B cell (primary cell): ENCODE measurements around the gene METTL9. TPM values are rescaled to one million over a fixed set of nuclear protein-coding genes. Genes with fewer than 3 reads are reported as not detected.

Experiments used
- ATAC-seq: fragments of 200-7000 bp; cut with Tn5 transposase; one replicate; pipeline ENCODE4 v1.10.0; 2021; ENCODE audit warnings: low read depth, mild to moderate bottlenecking, moderate number of reproducible peaks, moderate library complexity
- CTCF ChIA-PET: fragments of 350-600 bp; sonication (Branson Sonifier 250); formaldehyde crosslinking; loops from one replicate; lab custom pipeline; 2021; ENCODE audit warnings: antibody characterized with exemption, inconsistent platforms; lab: Charles Lee
- POLR2A ChIA-PET: fragments of 350-600 bp; sonication (Branson Sonifier 250); formaldehyde crosslinking; loops from one replicate; lab custom pipeline; 2021; ENCODE audit warnings: antibody characterized with exemption; lab: Charles Lee
- DNase-seq: peaks from one replicate; pipeline ENCODE4 v3.0.0; 2013
- H2AFZ ChIP-seq: 2 replicates; pipeline ENCODE4 v1.6.1; 2012; ENCODE audit warnings: mild to moderate bottlenecking, low read depth, low read length; ENCODE audit not compliant: insufficient read depth, poor library complexity, severe bottlenecking
- H3K27ac ChIP-seq, 2 donors: 1 replicate in 1 of 2; 2 replicates in 1 of 2; pipeline ENCODE4 v1.5.1; 2012 to 2013; ENCODE audit warnings: low read length in 2 of 2, mild to moderate bottlenecking in 2 of 2, moderate library complexity in 1 of 2
- H3K27me3 ChIP-seq, 4 experiments: fragments of 200-600 bp in 1 of 4; sonication (generic) in 1 of 4; replicated peaks in 1 of 4; 1 replicate in 2 of 4; 2 replicates in 2 of 4; pipeline versions ENCODE4 v1.6.1 to v1.7.0; 2013 to 2016; ENCODE audit warnings: low read length in 3 of 4, mild to moderate bottlenecking in 2 of 4, mixed read lengths in 1 of 4, moderate library complexity in 1 of 4; ENCODE audit not compliant: insufficient read depth in 4 of 4, control insufficient read depth in 3 of 4; ENCODE audit errors: control extremely low read depth in 1 of 4
- H3K36me3 ChIP-seq, 2 experiments: replicated peaks in 1 of 2; 1 replicate in 1 of 2; 2 replicates in 1 of 2; pipeline versions ENCODE4 v1.6.1 to v1.7.1; 2013; ENCODE audit warnings: low read length in 1 of 2; ENCODE audit not compliant: insufficient read depth in 2 of 2, control insufficient read depth in 1 of 2; ENCODE audit errors: control extremely low read depth in 1 of 2, extremely low read depth in 1 of 2
- H3K4me1 ChIP-seq, 2 donors: fragments of 200-600 bp in 1 of 2; sonication (generic) in 1 of 2; 1 replicate in 1 of 2; 2 replicates in 1 of 2; pipeline versions ENCODE4 v1.5.1 to v1.6.1; 2013 to 2017; ENCODE audit warnings: low read length in 2 of 2; ENCODE audit not compliant: control insufficient read depth in 2 of 2, insufficient read depth in 2 of 2
- H3K4me2 ChIP-seq: replicated peaks from 2 replicates; pipeline ENCODE3; 2012; ENCODE audit warnings: mild to moderate bottlenecking, low read depth, low read length; ENCODE audit not compliant: poor library complexity, severe bottlenecking
- H3K4me3 ChIP-seq, 5 experiments: fragments of 200-600 bp in 1 of 5; sonication (generic) in 1 of 5; 1 replicate in 3 of 5; 2 replicates in 2 of 5; pipeline versions ENCODE4 v1.5.1 to v1.7.0; 2011 to 2016; ENCODE audit warnings: low read length in 4 of 5, mild to moderate bottlenecking in 4 of 5, low read depth in 2 of 5, control low read depth in 1 of 5, moderate library complexity in 1 of 5; ENCODE audit not compliant: insufficient read depth in 1 of 5; ENCODE audit errors: control extremely low read depth in 1 of 5, extremely low read depth in 1 of 5
- H3K79me2 ChIP-seq: fragments of 200-600 bp; sonication (generic); one replicate; pipeline ENCODE4 v1.6.0; 2016; ENCODE audit warnings: low read length; ENCODE audit not compliant: control insufficient read depth, insufficient read depth
- H3K9ac ChIP-seq: fragments of 200-600 bp; sonication (generic); 2 replicates; pipeline ENCODE4 v1.6.1; 2017; ENCODE audit warnings: mild to moderate bottlenecking, low read length, moderate library complexity
- H3K9me3 ChIP-seq, 3 donors: one replicate each; pipeline versions ENCODE4 v1.6.1 to v1.7.1; 2013; ENCODE audit warnings: low read length in 2 of 3; ENCODE audit not compliant: control insufficient read depth in 2 of 3, insufficient read depth in 1 of 3; ENCODE audit errors: control extremely low read depth in 1 of 3
- H4K20me1 ChIP-seq: 2 replicates; pipeline ENCODE4 v1.6.0; 2012; ENCODE audit warnings: mild to moderate bottlenecking, low read length; ENCODE audit not compliant: insufficient read depth, control insufficient read depth, poor library complexity, severe bottlenecking
- H3K27ac Mint-ChIP-seq: one replicate; pipeline ENCODE4 v1.8.0; 2021; ENCODE audit warnings: mixed read lengths
- H3K27me3 Mint-ChIP-seq: one replicate; pipeline ENCODE4 v1.8.0; 2021; ENCODE audit warnings: mixed read lengths
- H3K4me1 Mint-ChIP-seq: one replicate; pipeline ENCODE4 v1.8.0; 2021; ENCODE audit warnings: mixed read lengths
- H3K4me3 Mint-ChIP-seq: one replicate; pipeline ENCODE4 v1.8.0; 2021; ENCODE audit warnings: mixed read lengths
- H3K9me3 Mint-ChIP-seq: one replicate; pipeline ENCODE4 v1.8.0; 2022; ENCODE audit warnings: mixed read lengths; ENCODE audit not compliant: insufficient read depth
- EZH2 ChIP-seq: IDR thresholded peaks from 2 replicates; pipeline ENCODE4 v1.6.1; 2012; ENCODE audit warnings: borderline replicate concordance, low read depth, mild to moderate bottlenecking, moderate library complexity, low read length; ENCODE audit not compliant: insufficient read depth, poor library complexity, severe bottlenecking
- WGBS: methylation state at CpG from one replicate; pipeline ENCODE4 v1.1.5; 2013; ENCODE audit warnings: missing lambda C conversion rate; ENCODE audit not compliant: insufficient coverage; 5-methylcytosine and 5-hydroxymethylcytosine counted together
- intact Hi-C: fragments of 100-400 bp; cut with micrococcal nuclease; formaldehyde crosslinking; loops from one replicate; pipeline ENCODE4 v1.10.0; 2022
- polyA plus RNA-seq: library from polyadenylated mRNA; depleted of rRNA; stranded (reverse); fragments of >200 nt; gene quantifications from 2 replicates; pipeline ENCODE4 v1.2.3, GENCODE V29; 2012
- total RNA-seq, 2 donors: library from RNA; stranded (reverse); fragments of 120-200 nt in 1 of 2; gene quantifications; 1 replicate in 1 of 2; 2 replicates in 1 of 2; pipeline versions ENCODE4 v1.2.3 to v1.2.4, GENCODE V29; 2013 to 2022
- TF ChIP-seq, protein P1 (sequence below): fragments of 200-600 bp; IDR thresholded peaks from one replicate; pipeline ENCODE4 v1.8.0; 2022; ENCODE audit warnings: antibody characterized with exemption, mild to moderate bottlenecking

Gene METTL9
- total and polyA plus RNA-seq, 2 donors (not counting 1 experiment from before 2014, with no cell fraction given) = 34.0 to 57.7 TPM

DNA sequence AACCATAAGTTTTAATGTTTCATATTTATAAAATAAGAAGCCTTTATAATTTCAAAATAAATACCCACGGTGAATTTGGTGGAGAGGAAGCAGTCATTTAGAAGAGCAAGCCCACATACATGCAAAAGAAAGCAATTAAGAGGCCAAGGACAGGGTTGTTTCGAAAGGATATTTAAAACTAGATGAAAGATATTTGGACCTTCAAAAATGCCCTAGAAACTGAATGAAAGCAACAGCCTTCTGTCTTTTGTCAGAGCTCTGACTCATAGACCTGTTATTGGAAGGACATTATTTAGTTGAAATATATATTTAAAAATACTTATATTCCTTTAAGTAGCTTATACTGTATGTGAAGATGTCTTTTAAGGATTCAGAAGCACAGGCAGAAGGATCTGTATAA lies 8.6 kb upstream of the METTL9 start:
- Mint-ChIP-seq H3K4me3 (no peak overlapping the region), H3K27ac (no peak overlapping the region), H3K4me1 (peaks cover 14% of the 10 kb centered on the region), H3K9me3 (no peaks in the 10 kb centered on the region), H3K27me3 (peaks cover 4% of the 10 kb centered on the region)
- DNase-seq = no peak
- Histone ChIP-seq H3K27ac (no peak overlapping the region), H3K36me3 (no peaks in the 10 kb centered on the region), H2AFZ (no peak overlapping the region), H3K4me2 (peak overlapping the region; percentile 39), H3K4me3 (no peak overlapping the region), H3K9me3 (no peaks in the 10 kb centered on the region), H3K27me3 (no peaks in the 10 kb centered on the region), H3K9ac (no peak overlapping the region), H3K4me1 (peaks cover 5 to 8% of the 10 kb centered on the region in 2 donors), H3K79me2 (no peaks in the 10 kb centered on the region), H4K20me1 (no peaks in the 10 kb centered on the region)
- ATAC-seq = no peak
- intact Hi-C loops = no loop called here
- CTCF ChIA-PET = interaction anchor here (1.9 to 3.1 kb wide), 2 partner anchors 10 to 51 kb away, joined by 4 to 15 read pairs; no protein-coding TSS in a partner anchor
- POLR2A ChIA-PET = no interaction called here
- TF ChIP-seq, protein P1, sequence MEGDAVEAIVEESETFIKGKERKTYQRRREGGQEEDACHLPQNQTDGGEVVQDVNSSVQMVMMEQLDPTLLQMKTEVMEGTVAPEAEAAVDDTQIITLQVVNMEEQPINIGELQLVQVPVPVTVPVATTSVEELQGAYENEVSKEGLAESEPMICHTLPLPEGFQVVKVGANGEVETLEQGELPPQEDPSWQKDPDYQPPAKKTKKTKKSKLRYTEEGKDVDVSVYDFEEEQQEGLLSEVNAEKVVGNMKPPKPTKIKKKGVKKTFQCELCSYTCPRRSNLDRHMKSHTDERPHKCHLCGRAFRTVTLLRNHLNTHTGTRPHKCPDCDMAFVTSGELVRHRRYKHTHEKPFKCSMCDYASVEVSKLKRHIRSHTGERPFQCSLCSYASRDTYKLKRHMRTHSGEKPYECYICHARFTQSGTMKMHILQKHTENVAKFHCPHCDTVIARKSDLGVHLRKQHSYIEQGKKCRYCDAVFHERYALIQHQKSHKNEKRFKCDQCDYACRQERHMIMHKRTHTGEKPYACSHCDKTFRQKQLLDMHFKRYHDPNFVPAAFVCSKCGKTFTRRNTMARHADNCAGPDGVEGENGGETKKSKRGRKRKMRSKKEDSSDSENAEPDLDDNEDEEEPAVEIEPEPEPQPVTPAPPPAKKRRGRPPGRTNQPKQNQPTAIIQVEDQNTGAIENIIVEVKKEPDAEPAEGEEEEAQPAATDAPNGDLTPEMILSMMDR = no peak
- TF ChIP-seq EZH2 = no peak
- WGBS = no CpG with 5 or more reads among the region's 2 CpGs

DNA sequence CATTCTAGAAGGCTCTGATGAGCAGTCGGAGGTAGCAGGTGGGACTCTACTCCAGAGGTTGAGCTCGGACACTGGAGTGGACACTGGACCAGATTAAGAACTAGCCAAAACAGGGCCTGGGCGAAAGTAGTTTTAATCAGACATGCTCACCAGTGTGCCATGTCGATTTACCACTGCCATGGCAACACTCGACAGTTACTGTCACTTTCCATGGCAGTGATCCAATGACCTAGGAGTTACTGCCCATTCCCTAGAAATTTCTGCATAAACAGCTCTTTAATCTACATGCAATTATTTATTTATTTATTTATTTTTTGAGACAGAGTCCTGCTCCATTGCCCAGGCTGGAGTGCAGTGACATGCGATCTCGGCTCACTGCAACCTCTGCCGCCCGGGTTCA lies 7.2 kb upstream of the METTL9 start:
- Mint-ChIP-seq H3K9me3 (no peaks in the 10 kb centered on the region), H3K4me1 (peaks cover 14% of the 10 kb centered on the region), H3K27ac (no peak overlapping the region), H3K27me3 (peaks cover 4% of the 10 kb centered on the region), H3K4me3 (no peak overlapping the region)
- WGBS = 93% methylated on average over 9 of the region's 9 CpGs
- no peak overlapping the region for H3K9ac ChIP-seq
- ChIA-PET CTCF (interaction anchor here (1.0 to 3.1 kb wide), 4 partner anchors 9 to 116 kb away, joined by 3 to 15 read pairs (median 7); no protein-coding TSS in a partner anchor), POLR2A (no interaction called here)
- DNase-seq (no peak), ATAC-seq (no peak)
- TF ChIP-seq, protein P1 = no peak
- no peak for TF ChIP-seq EZH2
- no peak overlapping the region for H3K4me2 ChIP-seq
- no peaks in the 10 kb centered on the region for H4K20me1 ChIP-seq
- no peak overlapping the region for H3K27ac ChIP-seq
- intact Hi-C loops = no loop called here
- no peak overlapping the region for H2AFZ ChIP-seq
- no peaks in the 10 kb centered on the region for H3K36me3 ChIP-seq
- H3K4me1 ChIP-seq = peaks cover 5 to 8% of the 10 kb centered on the region in 2 donors
- no peaks in the 10 kb centered on the region for H3K27me3 ChIP-seq
- H3K79me2 ChIP-seq = no peaks in the 10 kb centered on the region
- no peak overlapping the region for H3K4me3 ChIP-seq
- no peaks in the 10 kb centered on the region for H3K9me3 ChIP-seq
